NT2/D1 (cell line): ENCODE results near the gene RHOG.

ENCODE experiments used
- SUZ12 ChIP-seq: IDR thresholded peaks from 2 replicates; pipeline ENCODE4 v1.6.1; 2011; ENCODE audit not compliant: insufficient read length, insufficient read depth; ENCODE audit errors: extremely low read depth
- YY1 ChIP-seq: IDR thresholded peaks from 2 replicates; pipeline ENCODE4 v1.6.1; 2011; ENCODE audit not compliant: insufficient read length, insufficient read depth
- ZNF274 ChIP-seq: IDR thresholded peaks from 2 replicates; pipeline ENCODE4 v1.6.1; 2011; ENCODE audit warnings: mild to moderate bottlenecking, low read depth, low read length

- TF ChIP-seq YY1 (no peak), ZNF274 (no peak), SUZ12 (no peak)
Measured at GRCh38 chr11:3816673-3817072, 24.1 kb downstream of the RHOG start.
